GM23338 (cell line): ENCODE results near the gene SRSF9.

Experiments
- CREB1 ChIP-seq: fragments of 250-450 bp; sonication (Bioruptor Pico); IDR thresholded peaks from 2 replicates; pipeline ENCODE4 v1.5.0; 2020; ENCODE audit warnings: low read depth, mild to moderate bottlenecking, moderate library complexity
- EZH2 ChIP-seq: fragments of 200-600 bp; sonication (generic); IDR thresholded peaks from one replicate; pipeline ENCODE4 v1.8.0; 2017; ENCODE audit warnings: antibody characterized with exemption, mild to moderate bottlenecking, low read depth; ENCODE audit not compliant: unreplicated experiment
- EZH2phosphoT487 ChIP-seq: fragments of 200-600 bp; sonication (generic); IDR thresholded peaks from one replicate; pipeline ENCODE4 v1.8.1; 2018; ENCODE audit warnings: antibody characterized with exemption; ENCODE audit not compliant: unreplicated experiment
- JUNB ChIP-seq: IDR thresholded peaks from one replicate; pipeline ENCODE4 v1.6.1; 2016; ENCODE audit warnings: antibody characterized with exemption; ENCODE audit not compliant: unreplicated experiment
- NANOG ChIP-seq: IDR thresholded peaks from 2 replicates; pipeline ENCODE4 v1.6.1; 2016; ENCODE audit warnings: antibody characterized with exemption, borderline replicate concordance
- POLR2AphosphoS5 ChIP-seq: IDR thresholded peaks from 2 replicates; pipeline ENCODE4 v1.6.1; 2016; ENCODE audit warnings: antibody characterized with exemption, low read depth
- STAT1 ChIP-seq: IDR thresholded peaks from one replicate; pipeline ENCODE4 v1.6.1; 2016; ENCODE audit warnings: antibody characterized with exemption; ENCODE audit not compliant: unreplicated experiment
- ZNF114 ChIP-seq: fragments of 250-450 bp; sonication (Bioruptor Pico); IDR thresholded peaks from 2 replicates; pipeline ENCODE4 v1.5.0; 2020; ENCODE audit warnings: mild to moderate bottlenecking, moderate library complexity
- TF ChIP-seq, protein P1 (sequence below), 2 experiments: fragments of 200-600 bp in 1 of 2; sonication (generic) in 1 of 2; conservative IDR thresholded peaks; 2 replicates each; pipeline versions ENCODE4 v1.5.1 to v1.6.1; 2016 to 2017; ENCODE audit warnings: antibody characterized with exemption in 2 of 2, low read depth in 2 of 2, mild to moderate bottlenecking in 2 of 2, moderate library complexity in 1 of 2
- TF ChIP-seq, protein P2 (sequence below): IDR thresholded peaks from 2 replicates; pipeline ENCODE4 v1.6.1; 2016; ENCODE audit warnings: antibody characterized with exemption
- TF ChIP-seq, protein P3 (sequence below): IDR thresholded peaks from one replicate; pipeline ENCODE4 v1.6.1; 2018; ENCODE audit warnings: antibody characterized with exemption; ENCODE audit not compliant: unreplicated experiment

GRCh38 chr12:120474616-120474960 is 5.0 kb upstream of the SRSF9 start:
- TF ChIP-seq, protein P1, sequence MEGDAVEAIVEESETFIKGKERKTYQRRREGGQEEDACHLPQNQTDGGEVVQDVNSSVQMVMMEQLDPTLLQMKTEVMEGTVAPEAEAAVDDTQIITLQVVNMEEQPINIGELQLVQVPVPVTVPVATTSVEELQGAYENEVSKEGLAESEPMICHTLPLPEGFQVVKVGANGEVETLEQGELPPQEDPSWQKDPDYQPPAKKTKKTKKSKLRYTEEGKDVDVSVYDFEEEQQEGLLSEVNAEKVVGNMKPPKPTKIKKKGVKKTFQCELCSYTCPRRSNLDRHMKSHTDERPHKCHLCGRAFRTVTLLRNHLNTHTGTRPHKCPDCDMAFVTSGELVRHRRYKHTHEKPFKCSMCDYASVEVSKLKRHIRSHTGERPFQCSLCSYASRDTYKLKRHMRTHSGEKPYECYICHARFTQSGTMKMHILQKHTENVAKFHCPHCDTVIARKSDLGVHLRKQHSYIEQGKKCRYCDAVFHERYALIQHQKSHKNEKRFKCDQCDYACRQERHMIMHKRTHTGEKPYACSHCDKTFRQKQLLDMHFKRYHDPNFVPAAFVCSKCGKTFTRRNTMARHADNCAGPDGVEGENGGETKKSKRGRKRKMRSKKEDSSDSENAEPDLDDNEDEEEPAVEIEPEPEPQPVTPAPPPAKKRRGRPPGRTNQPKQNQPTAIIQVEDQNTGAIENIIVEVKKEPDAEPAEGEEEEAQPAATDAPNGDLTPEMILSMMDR (conservative IDR thresholded peaks at IDR 0.05; ENCODE audit: low read depth in 2 of 2): no peak
- TF ChIP-seq EZH2 (no peak), POLR2AphosphoS5 (no peak), CREB1 (CRISPR knock-in tag) (no peak), EZH2phosphoT487 (no peak), ZNF114 (CRISPR knock-in tag) (no peak), JUNB (no peak), NANOG (no peak), STAT1 (no peak)
- TF ChIP-seq, protein P2, sequence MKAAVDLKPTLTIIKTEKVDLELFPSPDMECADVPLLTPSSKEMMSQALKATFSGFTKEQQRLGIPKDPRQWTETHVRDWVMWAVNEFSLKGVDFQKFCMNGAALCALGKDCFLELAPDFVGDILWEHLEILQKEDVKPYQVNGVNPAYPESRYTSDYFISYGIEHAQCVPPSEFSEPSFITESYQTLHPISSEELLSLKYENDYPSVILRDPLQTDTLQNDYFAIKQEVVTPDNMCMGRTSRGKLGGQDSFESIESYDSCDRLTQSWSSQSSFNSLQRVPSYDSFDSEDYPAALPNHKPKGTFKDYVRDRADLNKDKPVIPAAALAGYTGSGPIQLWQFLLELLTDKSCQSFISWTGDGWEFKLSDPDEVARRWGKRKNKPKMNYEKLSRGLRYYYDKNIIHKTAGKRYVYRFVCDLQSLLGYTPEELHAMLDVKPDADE: no peak
- TF ChIP-seq, protein P3, sequence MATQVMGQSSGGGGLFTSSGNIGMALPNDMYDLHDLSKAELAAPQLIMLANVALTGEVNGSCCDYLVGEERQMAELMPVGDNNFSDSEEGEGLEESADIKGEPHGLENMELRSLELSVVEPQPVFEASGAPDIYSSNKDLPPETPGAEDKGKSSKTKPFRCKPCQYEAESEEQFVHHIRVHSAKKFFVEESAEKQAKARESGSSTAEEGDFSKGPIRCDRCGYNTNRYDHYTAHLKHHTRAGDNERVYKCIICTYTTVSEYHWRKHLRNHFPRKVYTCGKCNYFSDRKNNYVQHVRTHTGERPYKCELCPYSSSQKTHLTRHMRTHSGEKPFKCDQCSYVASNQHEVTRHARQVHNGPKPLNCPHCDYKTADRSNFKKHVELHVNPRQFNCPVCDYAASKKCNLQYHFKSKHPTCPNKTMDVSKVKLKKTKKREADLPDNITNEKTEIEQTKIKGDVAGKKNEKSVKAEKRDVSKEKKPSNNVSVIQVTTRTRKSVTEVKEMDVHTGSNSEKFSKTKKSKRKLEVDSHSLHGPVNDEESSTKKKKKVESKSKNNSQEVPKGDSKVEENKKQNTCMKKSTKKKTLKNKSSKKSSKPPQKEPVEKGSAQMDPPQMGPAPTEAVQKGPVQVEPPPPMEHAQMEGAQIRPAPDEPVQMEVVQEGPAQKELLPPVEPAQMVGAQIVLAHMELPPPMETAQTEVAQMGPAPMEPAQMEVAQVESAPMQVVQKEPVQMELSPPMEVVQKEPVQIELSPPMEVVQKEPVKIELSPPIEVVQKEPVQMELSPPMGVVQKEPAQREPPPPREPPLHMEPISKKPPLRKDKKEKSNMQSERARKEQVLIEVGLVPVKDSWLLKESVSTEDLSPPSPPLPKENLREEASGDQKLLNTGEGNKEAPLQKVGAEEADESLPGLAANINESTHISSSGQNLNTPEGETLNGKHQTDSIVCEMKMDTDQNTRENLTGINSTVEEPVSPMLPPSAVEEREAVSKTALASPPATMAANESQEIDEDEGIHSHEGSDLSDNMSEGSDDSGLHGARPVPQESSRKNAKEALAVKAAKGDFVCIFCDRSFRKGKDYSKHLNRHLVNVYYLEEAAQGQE: no peak
